ENCODE measurements around the gene LRRK1. TPM values are rescaled to one million over a fixed set of nuclear protein-coding genes. Genes with fewer than 3 reads are reported as not detected.

The LRRK1 gene
- total RNA-seq, 1 experiment from 2014 or later: 7.6 TPM

- TF ChIP-seq CDX4 (CRISPR knock-in tag; IDR thresholded peaks at IDR 0.05; ENCODE audit: borderline replicate concordance) (no peak), ZSCAN18 (CRISPR knock-in tag; IDR thresholded peaks at IDR 0.05) (no peak), EMX1 (CRISPR knock-in tag; IDR thresholded peaks at IDR 0.05) (no peak), ZBTB43 (CRISPR knock-in tag; IDR thresholded peaks at IDR 0.05) (no peak), PRRX2 (CRISPR knock-in tag; IDR thresholded peaks at IDR 0.05) (no peak)
These were observed 94.9 kb downstream of the LRRK1 start (continued) for GRCh38 chr15:101013769-101014675.

- TF ChIP-seq ZBTB21 (CRISPR knock-in tag; IDR thresholded peaks at IDR 0.05; ENCODE audit: borderline replicate concordance) (0 out of 2 replicates have a peak, but pooled peaks have one; percentile 23), FOXP1 (CRISPR knock-in tag; IDR thresholded peaks at IDR 0.05; ENCODE audit: borderline replicate concordance) (no peak), ETV6 (CRISPR knock-in tag; IDR thresholded peaks at IDR 0.05) (peak; percentile 36; the same call in 1 of the 2 replicates), IRF1 (CRISPR knock-in tag; IDR thresholded peaks at IDR 0.05) (no peak), CTCF (IDR thresholded peaks at IDR 0.05) (peak; percentile 89)
- Mint-ChIP-seq H3K4me1 (peaks cover 53% of the 10 kb centered on the region), H3K27ac (no peak overlapping the region), H3K9me3 (peaks cover 9% of the 10 kb centered on the region), H3K27me3 (ENCODE audit: low read depth) (no peaks in the 10 kb centered on the region; the same call in 1 of the 2 replicates), H3K4me3 (no peak overlapping the region), H3K36me3 (peaks cover 10% of the 10 kb centered on the region)
- ChIA-PET POLR2A (no interaction called here), CTCF (interaction anchor here (0.8 to 8.5 kb wide), 19 partner anchors 13 to 255 kb away, joined by 3 to 128 read pairs (median 4); partner anchors contain the start of gene CHSY1)
- peak; percentile 81 for ATAC-seq
- peak; percentile 87 for DNase-seq (ENCODE audit: low spot score)
These were observed 96.0 kb downstream of the LRRK1 start for GRCh38 chr15:101014921-101015841.

GRCh38 chr15:101016581-101016980 lies 97.4 kb downstream of the LRRK1 start:
- H3K27me3 Mint-ChIP-seq (ENCODE audit: low read depth): no peaks in the 10 kb centered on the region; the same call in 1 of the 2 replicates
- no peak for DNase-seq (ENCODE audit: low spot score)
- no peak overlapping the region for H3K27ac Mint-ChIP-seq
- POLR2A ChIA-PET: no interaction called here
- no peak overlapping the region for H3K4me3 Mint-ChIP-seq
- H3K9me3 Mint-ChIP-seq: peaks cover 9% of the 10 kb centered on the region
- CTCF ChIA-PET: interaction anchor here (0.6 to 2.4 kb wide), 18 partner anchors 8 to 253 kb away, joined by 3 to 27 read pairs (median 4); no protein-coding TSS in a partner anchor
- no peak for ATAC-seq
- H3K36me3 Mint-ChIP-seq: peaks cover 10% of the 10 kb centered on the region
- H3K4me1 Mint-ChIP-seq: peaks cover 55% of the 10 kb centered on the region
- TF ChIP-seq USF1 (CRISPR knock-in tag; IDR thresholded peaks at IDR 0.05) (no peak), KAT7 (CRISPR knock-in tag; IDR thresholded peaks at IDR 0.05; ENCODE audit: borderline replicate concordance) (no peak), ERG (CRISPR knock-in tag; IDR thresholded peaks at IDR 0.05) (no peak), ZNF121 (CRISPR knock-in tag; IDR thresholded peaks at IDR 0.05) (no peak), ATF3 (CRISPR knock-in tag; conservative IDR thresholded peaks at IDR 0.05) (no peak), ZNF425 (CRISPR knock-in tag; conservative IDR thresholded peaks at IDR 0.05) (no peak), MLX (CRISPR knock-in tag; IDR thresholded peaks at IDR 0.05) (no peak)

All from WTC11 (cell line).